Osteocyte (in vitro differentiated cells): ENCODE data around the gene PRTN3. TPM values are rescaled to one million over a fixed set of nuclear protein-coding genes. Genes with fewer than 3 reads are reported as not detected.
A peak's percentile ranks its signal among the peaks of the same experiment; 100 is the strongest.

Source experiments
- DNase-seq: peaks from one replicate; pipeline ENCODE4 v3.0.0; 2021; ENCODE audit warnings: mixed read lengths; ENCODE audit not compliant: unreplicated experiment; ENCODE audit errors: extremely low spot score
- H3K27ac Mint-ChIP-seq: one replicate; pipeline ENCODE4 v1.8.0; 2021; ENCODE audit warnings: mild to moderate bottlenecking, mixed read lengths; ENCODE audit not compliant: unreplicated experiment
- H3K27me3 Mint-ChIP-seq: one replicate; pipeline ENCODE4 v1.8.0; 2021; ENCODE audit warnings: mixed read lengths; ENCODE audit not compliant: unreplicated experiment
- H3K36me3 Mint-ChIP-seq: one replicate; pipeline ENCODE4 v1.8.0; 2021; ENCODE audit warnings: mixed read lengths; ENCODE audit not compliant: unreplicated experiment
- H3K4me1 Mint-ChIP-seq: one replicate; pipeline ENCODE4 v1.8.0; 2021; ENCODE audit warnings: mixed read lengths; ENCODE audit not compliant: unreplicated experiment
- H3K4me3 Mint-ChIP-seq: one replicate; pipeline ENCODE4 v1.8.0; 2021; ENCODE audit warnings: mild to moderate bottlenecking, moderate library complexity, mixed read lengths; ENCODE audit not compliant: unreplicated experiment
- H3K9me3 Mint-ChIP-seq: one replicate; pipeline ENCODE4 v1.8.0; 2021; ENCODE audit warnings: mixed read lengths; ENCODE audit not compliant: unreplicated experiment
- total RNA-seq: library from RNA; stranded (reverse); gene quantifications from 2 replicates; pipeline ENCODE4 v1.2.1, GENCODE V29; 2021
- TF ChIP-seq, protein P1 (sequence below): fragments of 200-600 bp; sonication (generic); IDR thresholded peaks from 2 replicates; pipeline ENCODE4 v1.5.0; 2021; ENCODE audit warnings: antibody characterized with exemption, mild to moderate bottlenecking, moderate library complexity

Gene PRTN3
- total RNA-seq, 1 donor from 2014 or later, result not detected

DNA sequence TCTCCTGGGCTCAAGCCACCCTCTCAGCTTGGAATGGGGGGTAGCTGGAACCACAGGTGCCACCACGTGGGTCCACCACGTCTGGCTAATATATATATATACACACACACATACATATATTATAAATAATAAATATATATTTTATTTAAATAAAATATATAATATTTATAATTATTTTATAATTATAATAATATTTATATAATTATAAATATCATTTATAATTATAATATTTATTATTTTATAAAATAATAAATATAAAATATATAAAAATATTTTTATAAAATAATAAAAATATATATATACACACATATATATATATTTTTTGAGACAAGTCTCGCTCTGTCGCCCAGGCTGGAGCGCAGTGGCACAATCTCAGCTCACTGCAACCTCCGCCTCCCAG, 13.8 kb downstream of the PRTN3 start:
- Mint-ChIP-seq H3K27me3 (no peaks in the 10 kb centered on the region), H3K4me1 (peaks cover 18% of the 10 kb centered on the region), H3K9me3 (no peaks in the 10 kb centered on the region), H3K27ac (no peak overlapping the region), H3K4me3 (no peak overlapping the region), H3K36me3 (no peaks in the 10 kb centered on the region)
- TF ChIP-seq, protein P1, sequence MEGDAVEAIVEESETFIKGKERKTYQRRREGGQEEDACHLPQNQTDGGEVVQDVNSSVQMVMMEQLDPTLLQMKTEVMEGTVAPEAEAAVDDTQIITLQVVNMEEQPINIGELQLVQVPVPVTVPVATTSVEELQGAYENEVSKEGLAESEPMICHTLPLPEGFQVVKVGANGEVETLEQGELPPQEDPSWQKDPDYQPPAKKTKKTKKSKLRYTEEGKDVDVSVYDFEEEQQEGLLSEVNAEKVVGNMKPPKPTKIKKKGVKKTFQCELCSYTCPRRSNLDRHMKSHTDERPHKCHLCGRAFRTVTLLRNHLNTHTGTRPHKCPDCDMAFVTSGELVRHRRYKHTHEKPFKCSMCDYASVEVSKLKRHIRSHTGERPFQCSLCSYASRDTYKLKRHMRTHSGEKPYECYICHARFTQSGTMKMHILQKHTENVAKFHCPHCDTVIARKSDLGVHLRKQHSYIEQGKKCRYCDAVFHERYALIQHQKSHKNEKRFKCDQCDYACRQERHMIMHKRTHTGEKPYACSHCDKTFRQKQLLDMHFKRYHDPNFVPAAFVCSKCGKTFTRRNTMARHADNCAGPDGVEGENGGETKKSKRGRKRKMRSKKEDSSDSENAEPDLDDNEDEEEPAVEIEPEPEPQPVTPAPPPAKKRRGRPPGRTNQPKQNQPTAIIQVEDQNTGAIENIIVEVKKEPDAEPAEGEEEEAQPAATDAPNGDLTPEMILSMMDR, result no peak
- DNase-seq, result no peak

DNA sequence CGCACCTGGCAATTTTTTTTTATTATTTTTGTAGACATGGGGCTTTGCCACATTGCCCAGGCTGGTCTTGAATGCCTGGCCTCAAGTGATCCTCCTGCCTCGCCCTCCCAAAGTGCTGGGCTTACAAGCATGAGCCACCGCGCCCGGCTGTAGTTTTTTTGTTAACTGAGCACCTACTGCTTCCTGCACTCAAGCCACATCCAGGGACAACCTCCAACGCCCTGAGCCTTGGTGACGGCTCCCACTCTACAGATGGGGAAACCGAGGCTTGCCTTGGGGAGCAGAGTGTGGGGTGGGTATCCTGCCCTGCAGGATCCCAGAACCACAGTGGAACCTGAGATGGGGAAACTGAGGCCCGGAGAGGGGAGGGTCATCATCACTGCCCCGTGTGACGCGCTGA, 14.3 kb downstream of the PRTN3 start:
- DNase-seq, result no peak
- H3K9me3 Mint-ChIP-seq, result no peaks in the 10 kb centered on the region
- H3K4me3 Mint-ChIP-seq, result no peak overlapping the region
- H3K4me1 Mint-ChIP-seq, result peaks cover 24% of the 10 kb centered on the region
- H3K27me3 Mint-ChIP-seq, result no peaks in the 10 kb centered on the region
- TF ChIP-seq, protein P1, result no peak
- H3K36me3 Mint-ChIP-seq, result no peaks in the 10 kb centered on the region
- H3K27ac Mint-ChIP-seq, result no peak overlapping the region

DNA sequence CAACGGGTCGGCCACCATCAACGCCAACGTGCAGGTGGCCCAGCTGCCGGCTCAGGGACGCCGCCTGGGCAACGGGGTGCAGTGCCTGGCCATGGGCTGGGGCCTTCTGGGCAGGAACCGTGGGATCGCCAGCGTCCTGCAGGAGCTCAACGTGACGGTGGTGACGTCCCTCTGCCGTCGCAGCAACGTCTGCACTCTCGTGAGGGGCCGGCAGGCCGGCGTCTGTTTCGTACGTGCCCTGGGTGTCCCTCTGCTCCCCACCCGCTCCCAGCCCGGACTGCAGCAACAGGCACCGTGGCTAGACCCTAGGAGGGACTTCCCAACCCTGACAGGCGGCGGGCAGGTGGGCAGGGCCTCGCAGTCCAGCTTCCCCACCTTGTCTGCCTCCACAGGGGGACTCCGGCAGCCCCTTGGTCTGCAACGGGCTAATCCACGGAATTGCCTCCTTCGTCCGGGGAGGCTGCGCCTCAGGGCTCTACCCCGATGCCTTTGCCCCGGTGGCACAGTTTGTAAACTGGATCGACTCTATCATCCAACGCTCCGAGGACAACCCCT, 14.8 kb downstream of the PRTN3 start:
- Mint-ChIP-seq H3K9me3 (no peaks in the 10 kb centered on the region), H3K4me1 (peaks cover 20% of the 10 kb centered on the region), H3K27me3 (no peaks in the 10 kb centered on the region), H3K27ac (no peak overlapping the region), H3K4me3 (no peak overlapping the region), H3K36me3 (no peaks in the 10 kb centered on the region)
- no peak for DNase-seq
- TF ChIP-seq, protein P1, result no peak

DNA sequence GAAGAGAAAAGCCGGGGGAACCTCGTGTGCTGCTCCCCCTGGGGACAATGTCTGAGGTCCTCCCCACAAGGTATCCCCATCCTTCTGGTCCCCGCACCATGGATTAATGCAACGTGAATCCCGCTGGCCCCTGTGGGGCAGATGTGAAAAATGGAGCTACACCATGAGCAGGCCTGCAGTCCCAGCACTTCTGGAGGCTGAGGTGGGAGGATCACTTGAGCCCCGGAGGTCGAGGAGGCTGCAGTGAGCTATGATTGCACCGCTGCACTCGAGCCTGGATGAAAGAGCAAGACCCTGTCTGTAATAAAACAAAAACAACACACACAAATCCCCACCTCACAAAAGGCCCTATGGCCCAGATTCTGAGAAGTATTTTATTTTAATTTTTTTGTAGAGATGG, 17.5 kb downstream of the PRTN3 start:
- Mint-ChIP-seq H3K9me3 (no peaks in the 10 kb centered on the region), H3K27me3 (no peaks in the 10 kb centered on the region), H3K36me3 (no peaks in the 10 kb centered on the region), H3K27ac (peak overlapping the region; percentile 65), H3K4me1 (peaks cover 22% of the 10 kb centered on the region), H3K4me3 (no peak overlapping the region)
- no peak for DNase-seq
- TF ChIP-seq, protein P1, result no peak

DNA sequence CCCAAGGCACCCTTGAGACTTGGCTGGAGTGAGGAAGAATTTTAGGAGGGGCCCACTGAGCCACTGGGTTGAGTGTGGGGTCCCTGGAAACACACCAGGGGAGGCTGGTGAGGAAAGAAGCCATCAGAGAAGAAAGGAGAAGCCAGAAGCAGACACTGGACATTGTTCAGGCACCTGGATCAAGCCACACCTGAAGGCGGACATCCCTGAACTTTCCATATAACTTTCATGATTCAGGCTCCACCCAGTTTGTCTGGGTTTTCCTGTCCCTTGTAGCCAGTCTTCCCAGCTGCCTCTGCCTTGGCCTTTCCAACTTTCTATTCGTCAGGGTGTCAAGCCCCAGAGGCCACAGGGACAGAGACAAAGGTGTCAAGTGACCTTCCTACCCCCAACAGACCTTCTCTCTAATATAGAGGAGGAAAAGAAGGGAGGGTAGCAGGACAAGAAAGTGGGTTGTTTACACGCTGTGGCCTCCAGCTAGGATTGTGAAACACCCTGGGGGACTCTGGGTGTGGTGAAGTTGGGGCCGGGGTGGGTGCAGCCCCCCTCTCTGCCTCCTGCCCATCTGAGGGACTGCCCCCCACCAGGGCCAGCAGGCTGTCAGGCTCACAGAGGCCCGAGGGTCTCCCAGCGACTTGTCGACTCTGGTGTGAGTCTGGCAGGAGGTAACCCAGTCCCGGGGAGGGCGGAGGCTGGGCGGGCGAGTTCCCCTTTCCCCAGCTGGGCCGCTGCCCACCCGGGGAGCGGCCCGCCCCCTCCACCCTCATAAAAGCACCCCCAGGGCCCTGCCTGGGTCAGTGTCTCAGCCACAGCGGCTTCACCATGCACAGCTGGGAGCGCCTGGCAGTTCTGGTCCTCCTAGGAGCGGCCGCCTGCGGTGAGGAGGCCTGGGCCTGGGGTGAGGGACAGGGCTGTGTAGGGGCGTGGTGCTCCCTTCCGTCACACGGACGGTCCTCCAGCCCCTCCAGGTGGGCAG, 18.4 kb downstream of the PRTN3 start, which contains the start of gene CFD:
CFD (plus strand) TSS at position 797 of the 976 bp plus-strand sequence; CDS start at position 823, 26 bp downstream.
- TF ChIP-seq, protein P1, result no peak
- peak; percentile 88 for DNase-seq
- Mint-ChIP-seq H3K27me3 (no peaks in the 10 kb centered on the region), H3K4me1 (peaks cover 28% of the 10 kb centered on the region), H3K4me3 (peak within 1 kb of the TSS; percentile 72), H3K36me3 (no peaks in the 10 kb centered on the region), H3K27ac (peak within 1 kb of the TSS; percentile 75), H3K9me3 (no peaks in the 10 kb centered on the region)
